NCI-H2107 treated with DMSO at 0.1 percent for 48 hours (cell line): Measurements from ENCODE around the gene LIME1.

ENCODE experiments used
- DNase-seq: peaks from one replicate; lab custom pipeline; 2025; ENCODE audit not compliant: unreplicated experiment; lab: John Stamatoyannopoulos, UW

The LIME1 gene

GRCh38 chr20:63749597-63750508 lies 13.4 kb downstream of the LIME1 start:
- DNase-seq, result no peak

GRCh38 chr20:63750807-63751470 lies 14.5 kb downstream of the LIME1 start:
- DNase-seq, result peak; percentile 31

GRCh38 chr20:63751471-63752271 lies 15.2 kb downstream of the LIME1 start:
- no peak for DNase-seq

- DNase-seq, result no peak
Observed at GRCh38 chr20:63752411-63753101, 16.1 kb downstream of the LIME1 start.

GRCh38 chr20:63753381-63753780 lies 16.9 kb downstream of the LIME1 start:
- no peak for DNase-seq

- no peak for DNase-seq
Observed at GRCh38 chr20:63754008-63754407, 17.5 kb downstream of the LIME1 start.

GRCh38 chr20:63755933-63756647 lies 19.6 kb downstream of the LIME1 start:
- DNase-seq, result no peak

- DNase-seq, result no peak
Observed at GRCh38 chr20:63756648-63756991, 20.2 kb downstream of the LIME1 start.

- no peak for DNase-seq
Observed at GRCh38 chr20:63758152-63758551, 21.7 kb downstream of the LIME1 start.

- no peak for DNase-seq
Observed at GRCh38 chr20:63759377-63759901, 23.0 kb downstream of the LIME1 start.

GRCh38 chr20:63765082-63765873 lies 28.8 kb downstream of the LIME1 start:
- DNase-seq, result no peak

- DNase-seq, result no peak
Observed at GRCh38 chr20:63765902-63766301, 29.4 kb downstream of the LIME1 start.

- DNase-seq, result no peak
Observed at GRCh38 chr20:63766695-63767426, 30.4 kb downstream of the LIME1 start.

GRCh38 chr20:63767456-63767855 lies 31.0 kb downstream of the LIME1 start:
- no peak for DNase-seq

GRCh38 chr20:63767886-63768285 lies 31.4 kb downstream of the LIME1 start:
- no peak for DNase-seq

GRCh38 chr20:63768591-63769515 lies 32.4 kb downstream of the LIME1 start:
- no peak for DNase-seq

- no peak for DNase-seq
Observed at GRCh38 chr20:63769891-63770474, 33.5 kb downstream of the LIME1 start.
